ENCODE measurements around the gene RNF224. TPM values are rescaled to one million over a fixed set of nuclear protein-coding genes. Genes with fewer than 3 reads are reported as not detected.
A peak's percentile ranks its signal among the peaks of the same experiment; 100 is the strongest.

Gene RNF224
- total RNA-seq, 1 donor from 2014 or later = not detected

DNA sequence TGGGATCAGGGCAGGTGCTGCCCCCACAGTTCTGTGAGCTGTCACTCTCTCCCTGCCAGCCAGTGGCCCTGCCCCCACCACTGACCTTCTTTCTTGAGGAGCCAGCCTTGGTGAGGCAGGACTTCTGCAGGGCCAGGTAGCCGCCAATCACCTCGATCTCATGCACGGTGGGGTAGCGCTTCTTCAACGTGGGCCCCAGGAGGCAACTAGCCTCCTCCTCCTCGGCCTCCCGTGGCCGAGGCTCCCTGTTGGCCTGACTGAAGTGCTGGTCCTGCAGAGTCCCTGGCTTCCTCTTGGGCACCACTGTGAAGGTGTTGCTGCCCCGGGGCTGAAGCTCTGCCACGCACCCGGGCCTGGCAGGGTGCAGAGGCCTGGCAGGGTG, 28.4 kb upstream of the RNF224 start:
- no peaks in the 10 kb centered on the region for H3K9me3 Mint-ChIP-seq
- no peak overlapping the region for H3K27ac Mint-ChIP-seq
- H3K36me3 Mint-ChIP-seq (ENCODE audit: low read depth) = peaks cover 3% of the 10 kb centered on the region
- no peak for DNase-seq
- H3K4me3 Mint-ChIP-seq = peak overlapping the region; percentile 32
- peaks cover 9% of the 10 kb centered on the region for H3K4me1 Mint-ChIP-seq
- H3K27me3 Mint-ChIP-seq = peaks cover 2% of the 10 kb centered on the region
- intact Hi-C loops (cut with micrococcal nuclease) = no loop called here

GRCh38 chr9:137199411-137200121, 27.7 kb upstream of the RNF224 start:
- Mint-ChIP-seq H3K27ac (no peak overlapping the region), H3K27me3 (peaks cover 2% of the 10 kb centered on the region), H3K4me3 (peak overlapping the region; percentile 81), H3K36me3 (ENCODE audit: low read depth) (peaks cover 4% of the 10 kb centered on the region), H3K4me1 (peaks cover 14% of the 10 kb centered on the region), H3K9me3 (no peaks in the 10 kb centered on the region)
- no peak for DNase-seq
- intact Hi-C loops (cut with micrococcal nuclease) = loop anchor here (1.0 to 5.0 kb wide), 4 partner anchors 11 to 71 kb away; partner anchors contain the start of genes ANAPC2, SSNA1 and TUBB4B

GRCh38 chr9:137200311-137201204, 26.7 kb upstream of the RNF224 start, which contains the start of gene TPRN:
TSS of gene TPRN (minus strand) at chr9:137200741. CDS start at chr9:137200711, 30 bp downstream.
- H3K4me3 Mint-ChIP-seq = peak within 1 kb of the TSS; percentile 87
- peak; percentile 100 for DNase-seq
- H3K4me1 Mint-ChIP-seq = peaks cover 14% of the 10 kb centered on the region
- H3K36me3 Mint-ChIP-seq (ENCODE audit: low read depth) = peaks cover 4% of the 10 kb centered on the region
- H3K27me3 Mint-ChIP-seq = peaks cover 2% of the 10 kb centered on the region
- no peaks in the 10 kb centered on the region for H3K9me3 Mint-ChIP-seq
- intact Hi-C loops (cut with micrococcal nuclease) = loop anchor here (1.0 to 5.0 kb wide), 4 partner anchors 12 to 72 kb away; partner anchors contain the start of genes ANAPC2, SSNA1 and TUBB4B
- peak within 1 kb of the TSS; percentile 65 for H3K27ac Mint-ChIP-seq

DNA sequence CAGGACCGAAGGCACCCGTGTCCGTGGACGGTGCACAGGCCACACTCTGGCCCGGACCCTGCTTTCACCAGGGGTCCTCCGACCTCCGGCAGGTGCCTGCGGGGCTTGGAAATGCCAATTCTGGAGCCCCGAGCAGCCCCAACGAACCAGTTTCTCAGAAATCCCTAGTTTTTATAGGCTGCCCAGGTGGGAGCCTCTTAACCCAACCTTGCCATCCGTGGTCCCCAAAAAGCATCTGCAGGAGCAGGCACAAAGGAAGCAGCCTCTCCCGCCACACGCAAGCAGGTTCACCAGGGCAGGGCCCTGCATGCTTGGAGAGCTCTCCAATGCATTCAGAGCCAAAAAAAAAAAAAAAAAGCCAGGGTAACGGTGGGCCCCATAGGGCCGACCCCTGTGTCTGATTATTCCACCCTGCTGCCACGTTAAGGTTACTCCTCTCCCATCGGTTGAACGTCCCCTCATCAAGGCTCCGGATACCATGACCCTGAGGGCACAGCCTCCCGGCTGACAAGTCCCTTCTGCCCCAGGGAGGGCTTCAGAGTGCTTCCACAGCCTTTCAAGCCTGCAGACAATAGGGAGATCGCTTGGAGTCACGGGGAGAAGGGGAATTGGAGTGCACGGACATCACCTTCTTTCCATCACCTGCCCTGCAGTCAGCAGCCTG, 26.0 kb upstream of the RNF224 start:
- Mint-ChIP-seq H3K27ac (peak overlapping the region; percentile 65), H3K36me3 (ENCODE audit: low read depth) (peaks cover 9% of the 10 kb centered on the region), H3K4me1 (peaks cover 17% of the 10 kb centered on the region), H3K4me3 (peak overlapping the region; percentile 87), H3K9me3 (no peaks in the 10 kb centered on the region), H3K27me3 (peaks cover 2% of the 10 kb centered on the region)
- intact Hi-C loops (cut with micrococcal nuclease) = loop anchor here (2.0 to 5.0 kb wide), 2 partner anchors 41 to 73 kb away; partner anchors contain the start of gene TUBB4B
- no peak for DNase-seq

- no peak overlapping the region for H3K4me3 Mint-ChIP-seq
- peaks cover 30% of the 10 kb centered on the region for H3K4me1 Mint-ChIP-seq
- intact Hi-C loops (cut with micrococcal nuclease) = loop anchor here (5.0 kb wide), 1 partner anchor 39 kb away; the partner anchor contains the start of gene TUBB4B
Observed at GRCh38 chr9:137202966-137203365, 24.3 kb upstream of the RNF224 start.

GRCh38 chr9:137204731-137205125, 22.6 kb upstream of the RNF224 start:
- Mint-ChIP-seq H3K4me3 (peak overlapping the region; percentile 94), H3K27me3 (no peaks in the 10 kb centered on the region), H3K4me1 (peaks cover 30% of the 10 kb centered on the region), H3K27ac (peak overlapping the region; percentile 91), H3K9me3 (no peaks in the 10 kb centered on the region), H3K36me3 (ENCODE audit: low read depth) (peaks cover 24% of the 10 kb centered on the region)
- DNase-seq = no peak
- intact Hi-C loops (cut with micrococcal nuclease) = loop anchor here (1.0 to 5.0 kb wide), 4 partner anchors 16 to 75 kb away; partner anchors contain the start of genes ANAPC2, SSNA1 and TUBB4B

More at GRCh38 chr9:137202966-137203365, 24.3 kb upstream of the RNF224 start:
- no peaks in the 10 kb centered on the region for H3K9me3 Mint-ChIP-seq
- DNase-seq = no peak
- H3K36me3 Mint-ChIP-seq (ENCODE audit: low read depth) = peaks cover 17% of the 10 kb centered on the region
- H3K27ac Mint-ChIP-seq = no peak overlapping the region
- H3K27me3 Mint-ChIP-seq = peaks cover 2% of the 10 kb centered on the region

GRCh38 chr9:137205126-137206069, 21.9 kb upstream of the RNF224 start, which contains the start of the genes NDOR1 and TMEM203:
TSS of gene NDOR1 (plus strand) at chr9:137205700. CDS start at chr9:137205778, 78 bp downstream.
TSS of gene TMEM203 (minus strand) at chr9:137205648. CDS start at chr9:137205414, 234 bp downstream.
- peaks cover 26% of the 10 kb centered on the region for H3K36me3 Mint-ChIP-seq (ENCODE audit: low read depth)
- peak within 1 kb of the TSS; percentile 94 for H3K4me3 Mint-ChIP-seq
- intact Hi-C loops (cut with micrococcal nuclease) = loop anchor here (1.0 kb wide), 3 partner anchors 17 to 76 kb away; partner anchors contain the start of genes ANAPC2 and SSNA1
- H3K4me1 Mint-ChIP-seq = peaks cover 30% of the 10 kb centered on the region
- peak within 1 kb of the TSS; percentile 93 for H3K27ac Mint-ChIP-seq
- no peaks in the 10 kb centered on the region for H3K27me3 Mint-ChIP-seq
- peak; percentile 99 for DNase-seq
- H3K9me3 Mint-ChIP-seq = no peaks in the 10 kb centered on the region

- no peak for DNase-seq
- H3K36me3 Mint-ChIP-seq (ENCODE audit: low read depth) = peaks cover 26% of the 10 kb centered on the region
- no peaks in the 10 kb centered on the region for H3K9me3 Mint-ChIP-seq
- H3K27me3 Mint-ChIP-seq = no peaks in the 10 kb centered on the region
- H3K4me3 Mint-ChIP-seq = peak overlapping the region; percentile 94
- peaks cover 28% of the 10 kb centered on the region for H3K4me1 Mint-ChIP-seq
- H3K27ac Mint-ChIP-seq = peak overlapping the region; percentile 93
- intact Hi-C loops (cut with micrococcal nuclease) = no loop called here
Observed at GRCh38 chr9:137206602-137207001, 20.7 kb upstream of the RNF224 start.

DNA sequence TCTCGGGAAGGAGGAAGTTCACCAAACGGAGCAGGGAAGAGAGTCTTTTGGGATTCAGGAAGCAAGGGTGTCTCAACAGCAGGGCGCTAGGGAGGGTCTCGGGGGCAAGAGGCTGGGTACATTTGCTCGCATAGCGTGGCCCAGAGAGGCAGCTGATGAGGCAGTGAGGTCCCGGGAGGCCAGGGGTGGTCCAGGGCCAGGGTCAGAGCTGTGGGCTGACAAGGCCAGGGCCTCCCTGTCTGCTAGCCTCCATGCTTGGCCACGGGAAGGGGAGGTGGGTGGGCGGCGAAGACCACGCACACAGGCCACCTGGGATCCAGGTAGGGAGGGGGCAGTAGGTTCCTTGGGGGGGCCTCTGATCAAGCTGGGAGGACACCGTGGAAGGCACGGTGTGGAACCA, 15.8 kb upstream of the RNF224 start:
- intact Hi-C loops (cut with micrococcal nuclease) = no loop called here
- Mint-ChIP-seq H3K27ac (no peak overlapping the region), H3K4me3 (no peak overlapping the region), H3K4me1 (peaks cover 11% of the 10 kb centered on the region), H3K27me3 (no peaks in the 10 kb centered on the region), H3K36me3 (ENCODE audit: low read depth) (peaks cover 21% of the 10 kb centered on the region), H3K9me3 (no peaks in the 10 kb centered on the region)
- no peak for DNase-seq

GRCh38 chr9:137212520-137212919, 14.8 kb upstream of the RNF224 start:
- H3K27ac Mint-ChIP-seq = no peak overlapping the region
- H3K36me3 Mint-ChIP-seq (ENCODE audit: low read depth) = peaks cover 16% of the 10 kb centered on the region
- peaks cover 1% of the 10 kb centered on the region for H3K4me1 Mint-ChIP-seq
- intact Hi-C loops (cut with micrococcal nuclease) = no loop called here
- no peak overlapping the region for H3K4me3 Mint-ChIP-seq
- no peaks in the 10 kb centered on the region for H3K27me3 Mint-ChIP-seq
- no peak for DNase-seq
- no peaks in the 10 kb centered on the region for H3K9me3 Mint-ChIP-seq

GRCh38 chr9:137213160-137214060, 13.9 kb upstream of the RNF224 start:
- no peak overlapping the region for H3K27ac Mint-ChIP-seq
- H3K9me3 Mint-ChIP-seq = no peaks in the 10 kb centered on the region
- no peak overlapping the region for H3K4me3 Mint-ChIP-seq
- intact Hi-C loops (cut with micrococcal nuclease) = no loop called here
- no peaks in the 10 kb centered on the region for H3K4me1 Mint-ChIP-seq
- H3K27me3 Mint-ChIP-seq = no peaks in the 10 kb centered on the region
- DNase-seq = no peak
- peaks cover 11% of the 10 kb centered on the region for H3K36me3 Mint-ChIP-seq (ENCODE audit: low read depth)
